ENCODE results near the gene KLK12.

The KLK12 gene

GRCh38 chr19:51044327-51044726 is 9.5 kb upstream of the KLK12 start:
- no peak for DNase-seq

- no peak for DNase-seq
Observed at GRCh38 chr19:51043497-51043896, 8.7 kb upstream of the KLK12 start.

GRCh38 chr19:51040151-51040550 is 5.3 kb upstream of the KLK12 start:
- no peak for DNase-seq

- DNase-seq = no peak
Observed at GRCh38 chr19:51036519-51036918, 1.7 kb upstream of the KLK12 start.

GRCh38 chr19:51031880-51032225 is 2.9 kb downstream of the KLK12 start:
- no peak for DNase-seq

- no peak for DNase-seq
Observed at GRCh38 chr19:51031220-51031879, 3.5 kb downstream of the KLK12 start.

GRCh38 chr19:51030631-51031030 is 4.2 kb downstream of the KLK12 start:
- DNase-seq = no peak

GRCh38 chr19:51029718-51030117 is 5.1 kb downstream of the KLK12 start:
- DNase-seq = no peak

GRCh38 chr19:51027873-51028272 is 6.9 kb downstream of the KLK12 start:
- DNase-seq = no peak

- DNase-seq = no peak
Observed at GRCh38 chr19:51027126-51027806, 7.5 kb downstream of the KLK12 start.

- no peak for DNase-seq
Observed at GRCh38 chr19:51026554-51026831, 8.3 kb downstream of the KLK12 start, which contains the start of gene KLK11. KLK11 (minus strand) TSS chr19:51026616; CDS start chr19:51025631, 985 bp downstream.

GRCh38 chr19:51025809-51026553 is 8.8 kb downstream of the KLK12 start:
- DNase-seq = no peak

- no peak for DNase-seq
Observed at GRCh38 chr19:51025401-51025800, 9.4 kb downstream of the KLK12 start.

- no peak for DNase-seq
Observed at GRCh38 chr19:51024924-51025323, 9.9 kb downstream of the KLK12 start.

- no peak for DNase-seq
Observed at GRCh38 chr19:51023946-51024345, 10.9 kb downstream of the KLK12 start.

GRCh38 chr19:51022526-51022925 is 12.3 kb downstream of the KLK12 start:
- no peak for DNase-seq

GRCh38 chr19:51020988-51021651 is 13.7 kb downstream of the KLK12 start:
- DNase-seq = peak; percentile 59 to 67 (median 66)

GRCh38 chr19:51019544-51019925 is 15.3 kb downstream of the KLK12 start, which contains the start of gene KLK10:
KLK10 (minus strand) TSS chr19:51019709; CDS start chr19:51019130, 579 bp downstream.
- DNase-seq = no peak

GRCh38 chr19:51018745-51019543 is 15.9 kb downstream of the KLK12 start:
- DNase-seq = peak in 1 of 3 donors; percentile 37

GRCh38 chr19:51016798-51017683 is 17.8 kb downstream of the KLK12 start:
- peak; percentile 61 to 86 (median 63) for DNase-seq

GRCh38 chr19:51015691-51016267 is 19.0 kb downstream of the KLK12 start:
- DNase-seq = no peak
